ENCODE data around the gene DGUOK. TPM values are rescaled to one million over a fixed set of nuclear protein-coding genes. Genes with fewer than 3 reads are reported as not detected.
"Not testable (repeated sequence)": the region's sequence is repeated elsewhere in the genome, so short reads cannot be mapped to it uniquely, and the experiment has no call there.

DGUOK gene
- total RNA-seq, 1 experiment from 2014 or later: 47.5 TPM

- DNase-seq (ENCODE audit: low spot score): peak; percentile 26
Observed at GRCh38 chr2:73920577-73921545, 5.8 kb upstream of the DGUOK start.

- no peak for DNase-seq (ENCODE audit: low spot score)
Observed at GRCh38 chr2:73921581-73921980, 5.1 kb upstream of the DGUOK start.

GRCh38 chr2:73922681-73923080 is 4.0 kb upstream of the DGUOK start:
- DNase-seq (ENCODE audit: low spot score): no peak

- no peak for DNase-seq (ENCODE audit: low spot score)
Observed at GRCh38 chr2:73925033-73925704, 1.5 kb upstream of the DGUOK start.

- DNase-seq (ENCODE audit: low spot score): peak; percentile 69
Observed at GRCh38 chr2:73925853-73926492, 707 bp upstream of the DGUOK start.

- no peak for DNase-seq (ENCODE audit: low spot score)
Observed at GRCh38 chr2:73927344-73927743, 664 bp downstream of the DGUOK start.

- DNase-seq (ENCODE audit: low spot score): no peak
Observed at GRCh38 chr2:73928963-73929347, 2.3 kb downstream of the DGUOK start.

GRCh38 chr2:73930386-73930785 is 3.7 kb downstream of the DGUOK start:
- no peak for DNase-seq (ENCODE audit: low spot score)

GRCh38 chr2:73931531-73932500 is 5.1 kb downstream of the DGUOK start:
- DNase-seq (ENCODE audit: low spot score): no peak

- DNase-seq (ENCODE audit: low spot score): no peak
Observed at GRCh38 chr2:73933194-73933593, 6.5 kb downstream of the DGUOK start.

- no peak for DNase-seq (ENCODE audit: low spot score)
Observed at GRCh38 chr2:73935641-73936040, 9.0 kb downstream of the DGUOK start.

GRCh38 chr2:73937103-73937885 is 10.6 kb downstream of the DGUOK start:
- DNase-seq (ENCODE audit: low spot score): no peak

- DNase-seq (ENCODE audit: low spot score): no peak
Observed at GRCh38 chr2:73937899-73938298, 11.2 kb downstream of the DGUOK start.

- no peak for DNase-seq (ENCODE audit: low spot score)
Observed at GRCh38 chr2:73938718-73939352, 12.2 kb downstream of the DGUOK start.

GRCh38 chr2:73939419-73939818 is 12.7 kb downstream of the DGUOK start:
- DNase-seq (ENCODE audit: low spot score): no peak

GRCh38 chr2:73940066-73940465 is 13.4 kb downstream of the DGUOK start:
- DNase-seq (ENCODE audit: low spot score): not testable (repeated sequence)

- DNase-seq (ENCODE audit: low spot score): no peak
Observed at GRCh38 chr2:73942664-73943063, 16.0 kb downstream of the DGUOK start.

- DNase-seq (ENCODE audit: low spot score): no peak
Observed at GRCh38 chr2:73944714-73945113, 18.0 kb downstream of the DGUOK start.

GRCh38 chr2:73946215-73946614 is 19.5 kb downstream of the DGUOK start:
- DNase-seq (ENCODE audit: low spot score): no peak

- DNase-seq (ENCODE audit: low spot score): no peak
Observed at GRCh38 chr2:73946666-73947065, 20.0 kb downstream of the DGUOK start.
